Calu3 (cell line): ENCODE measurements around the gene PCSK4. TPM values are rescaled to one million over a fixed set of nuclear protein-coding genes. Genes with fewer than 3 reads are reported as not detected.

Experiments
- BruUV-seq: library from RNA; stranded (reverse); fragments of 400-500 nt; replicated peaks from 2 replicates; lab custom pipeline; 2021; lab: Mats Ljungman, UMichigan
- CTCF ChIA-PET: fragments of 300-600 bp; sonication (Branson Sonifier 250); formaldehyde crosslinking; loops from one replicate; lab custom pipeline; 2022; ENCODE audit warnings: antibody characterized with exemption; lab: Charles Lee
- DNase-seq: peaks from one replicate; pipeline ENCODE4 v3.0.0; 2022
- H3K27ac Mint-ChIP-seq: one replicate; pipeline ENCODE4 v1.8.0; 2022; ENCODE audit warnings: mixed read lengths; ENCODE audit not compliant: unreplicated experiment
- H3K27me3 Mint-ChIP-seq: one replicate; pipeline ENCODE4 v1.8.0; 2022; ENCODE audit warnings: mixed read lengths; ENCODE audit not compliant: unreplicated experiment
- H3K36me3 Mint-ChIP-seq: one replicate; pipeline ENCODE4 v1.8.0; 2022; ENCODE audit warnings: mild to moderate bottlenecking, moderate library complexity, mixed read lengths; ENCODE audit not compliant: insufficient read depth, unreplicated experiment
- H3K4me1 Mint-ChIP-seq: one replicate; pipeline ENCODE4 v1.8.0; 2022; ENCODE audit warnings: mild to moderate bottlenecking, low read depth, mixed read lengths; ENCODE audit not compliant: unreplicated experiment
- H3K4me3 Mint-ChIP-seq: one replicate; pipeline ENCODE4 v1.8.0; 2022; ENCODE audit warnings: mild to moderate bottlenecking, low read depth, moderate library complexity, mixed read lengths; ENCODE audit not compliant: unreplicated experiment
- H3K9me3 Mint-ChIP-seq: one replicate; pipeline ENCODE4 v1.8.0; 2022; ENCODE audit warnings: low read depth, mixed read lengths; ENCODE audit not compliant: unreplicated experiment
- CTCF ChIP-seq: fragments of 200-600 bp; IDR thresholded peaks from one replicate; pipeline ENCODE4 v1.8.0; 2022; ENCODE audit warnings: antibody characterized with exemption; ENCODE audit not compliant: unreplicated experiment
- intact Hi-C: fragments of 100-400 bp; cut with micrococcal nuclease; formaldehyde crosslinking; loops from one replicate; pipeline ENCODE4 v1.10.0; 2022; ENCODE audit not compliant: unreplicated experiment
- total RNA-seq: library from RNA; stranded (reverse); gene quantifications from 2 replicates; pipeline ENCODE4 v1.2.3, GENCODE V29; 2022

Gene PCSK4
- total RNA-seq, 1 experiment from 2014 or later = 5.5 TPM

- DNase-seq = no peak
- peaks cover 21% of the 10 kb centered on the region for H3K36me3 Mint-ChIP-seq
- CTCF ChIA-PET = no interaction called here
- intact Hi-C loops = no loop called here
- H3K27ac Mint-ChIP-seq = no peak overlapping the region
- TF ChIP-seq CTCF = no peak
- no peaks in the 10 kb centered on the region for H3K9me3 Mint-ChIP-seq
- H3K4me3 Mint-ChIP-seq = peak overlapping the region; percentile 76
- H3K27me3 Mint-ChIP-seq = no peaks in the 10 kb centered on the region
- BruUV-seq = no TSS peak
- peaks cover 14% of the 10 kb centered on the region for H3K4me1 Mint-ChIP-seq
Observed at GRCh38 chr19:1489463-1490310, 463 bp downstream of the PCSK4 start.

GRCh38 chr19:1488282-1488601 is 1.9 kb downstream of the PCSK4 start:
- Mint-ChIP-seq H3K27ac (no peak overlapping the region), H3K9me3 (no peaks in the 10 kb centered on the region), H3K36me3 (peaks cover 21% of the 10 kb centered on the region), H3K4me1 (peaks cover 14% of the 10 kb centered on the region), H3K4me3 (no peak overlapping the region), H3K27me3 (no peaks in the 10 kb centered on the region)
- no peak for DNase-seq
- intact Hi-C loops = no loop called here
- CTCF ChIA-PET = no interaction called here
- no TSS peak for BruUV-seq
- TF ChIP-seq CTCF = no peak

GRCh38 chr19:1487576-1488281 is 2.4 kb downstream of the PCSK4 start:
- CTCF ChIA-PET = interaction anchor here (0.6 kb wide), 1 partner anchor 22 kb away, joined by 3 read pairs; no protein-coding TSS in a partner anchor
- peaks cover 12% of the 10 kb centered on the region for H3K4me1 Mint-ChIP-seq
- no peak overlapping the region for H3K4me3 Mint-ChIP-seq
- H3K36me3 Mint-ChIP-seq = peaks cover 21% of the 10 kb centered on the region
- no peak for DNase-seq
- BruUV-seq = no TSS peak
- no peak overlapping the region for H3K27ac Mint-ChIP-seq
- intact Hi-C loops = no loop called here
- H3K27me3 Mint-ChIP-seq = no peaks in the 10 kb centered on the region
- no peaks in the 10 kb centered on the region for H3K9me3 Mint-ChIP-seq
- no peak for TF ChIP-seq CTCF

GRCh38 chr19:1486720-1487575 is 3.2 kb downstream of the PCSK4 start:
- Mint-ChIP-seq H3K9me3 (no peaks in the 10 kb centered on the region), H3K27ac (no peak overlapping the region), H3K36me3 (peaks cover 15% of the 10 kb centered on the region), H3K27me3 (no peaks in the 10 kb centered on the region), H3K4me3 (no peak overlapping the region), H3K4me1 (peaks cover 4% of the 10 kb centered on the region)
- no peak for DNase-seq
- no TSS peak for BruUV-seq
- CTCF ChIA-PET = interaction anchor here (0.6 kb wide), 1 partner anchor 23 kb away, joined by 3 read pairs; no protein-coding TSS in a partner anchor
- TF ChIP-seq CTCF = no peak
- intact Hi-C loops = no loop called here
